Caco-2 (cell line): ENCODE data around the gene ADGRE1. TPM values are rescaled to one million over a fixed set of nuclear protein-coding genes. Genes with fewer than 3 reads are reported as not detected.

Source experiments
- Bru-seq: library from RNA; stranded (reverse); fragments of 400-500 nt; gene quantifications from one replicate; lab custom pipeline; 2021; lab: Mats Ljungman, UMichigan
- BruChase-seq, 2 experiments: library from RNA; stranded (reverse); fragments of 400-500 nt; gene quantifications; one replicate each; lab custom pipeline; 2021; lab: Mats Ljungman, UMichigan
- BruUV-seq: library from RNA; stranded (reverse); fragments of 400-500 nt; replicated peaks from 2 replicates; lab custom pipeline; 2021; lab: Mats Ljungman, UMichigan
- CTCF ChIA-PET: fragments of 300-600 bp; sonication (Branson Sonifier 250); formaldehyde crosslinking; loops from one replicate; lab custom pipeline; 2022; ENCODE audit warnings: antibody characterized with exemption; lab: Charles Lee
- POLR2A ChIA-PET: fragments of 300-600 bp; sonication (Branson Sonifier 250); formaldehyde crosslinking; loops from one replicate; lab custom pipeline; 2022; ENCODE audit warnings: antibody characterized with exemption; lab: Charles Lee
- DNase-seq, 2 experiments: peaks; one replicate each; pipeline versions ENCODE4 v3.0.0 to v3.0.0-alpha.2; 2020 to 2022
- H3K27me3 ChIP-seq: replicated peaks from 2 replicates; pipeline ENCODE4 v1.6.0; 2011; ENCODE audit warnings: low read length; ENCODE audit not compliant: control insufficient read depth, insufficient read depth
- H3K36me3 ChIP-seq: 2 replicates; pipeline ENCODE4 v1.5.1; 2011; ENCODE audit warnings: low read length; ENCODE audit not compliant: control insufficient read depth, insufficient read depth
- H3K4me1 ChIP-seq: fragments of 250-450 bp; sonication (Bioruptor Pico); 2 replicates; pipeline ENCODE4 v1.5.1; 2020; ENCODE audit warnings: mild to moderate bottlenecking
- H3K4me3 ChIP-seq: 2 replicates; pipeline ENCODE4 v1.5.1; 2011; ENCODE audit warnings: low read depth, mild to moderate bottlenecking, control low read depth, low read length
- H3K9me3 ChIP-seq: fragments of 250-450 bp; sonication (Bioruptor Pico); 2 replicates; pipeline ENCODE4 v1.5.1; 2020; ENCODE audit warnings: mild to moderate bottlenecking, moderate library complexity
- H3K27ac Mint-ChIP-seq: one replicate; pipeline ENCODE4 v1.8.0; 2022; ENCODE audit warnings: mixed read lengths; ENCODE audit not compliant: unreplicated experiment
- H3K27me3 Mint-ChIP-seq: one replicate; pipeline ENCODE4 v1.8.0; 2022; ENCODE audit warnings: mixed read lengths; ENCODE audit not compliant: insufficient read depth, unreplicated experiment
- H3K36me3 Mint-ChIP-seq: one replicate; pipeline ENCODE4 v1.8.0; 2022; ENCODE audit warnings: mild to moderate bottlenecking, mixed read lengths; ENCODE audit not compliant: insufficient read depth, unreplicated experiment
- H3K4me1 Mint-ChIP-seq: one replicate; pipeline ENCODE4 v1.8.0; 2022; ENCODE audit warnings: low read depth, mixed read lengths; ENCODE audit not compliant: unreplicated experiment
- H3K4me3 Mint-ChIP-seq: one replicate; pipeline ENCODE4 v1.8.0; 2022; ENCODE audit warnings: mild to moderate bottlenecking, moderate library complexity, mixed read lengths; ENCODE audit not compliant: unreplicated experiment
- H3K9me3 Mint-ChIP-seq: one replicate; pipeline ENCODE4 v1.8.0; 2022; ENCODE audit warnings: mixed read lengths; ENCODE audit not compliant: unreplicated experiment
- intact Hi-C: fragments of 100-400 bp; cut with micrococcal nuclease; formaldehyde crosslinking; loops from one replicate; pipeline ENCODE4 v1.10.0; 2022; ENCODE audit not compliant: unreplicated experiment
- long read RNA-seq: library from polyadenylated mRNA; stranded (forward); transcript quantifications from one replicate; pipeline ENCODE4 v2.0.0, GENCODE V29; 2022
- total RNA-seq: library from RNA; stranded (reverse); gene quantifications from 2 replicates; pipeline ENCODE4 v1.2.3, GENCODE V29; 2022
- TF ChIP-seq, protein P1 (sequence below), 2 experiments: fragments of 200-600 bp in 1 of 2; IDR thresholded peaks; 1 replicate in 1 of 2; 2 replicates in 1 of 2; pipeline versions ENCODE4 v1.5.1 to v1.8.0; 2011 to 2022; ENCODE audit warnings: antibody characterized with exemption in 1 of 2, control low read depth in 1 of 2, inconsistent platforms in 1 of 2, low read depth in 1 of 2, low read length in 1 of 2, mild to moderate bottlenecking in 1 of 2, moderate library complexity in 1 of 2; ENCODE audit not compliant: insufficient read depth in 1 of 2, severe bottlenecking in 1 of 2, unreplicated experiment in 1 of 2

Gene ADGRE1, protein sequence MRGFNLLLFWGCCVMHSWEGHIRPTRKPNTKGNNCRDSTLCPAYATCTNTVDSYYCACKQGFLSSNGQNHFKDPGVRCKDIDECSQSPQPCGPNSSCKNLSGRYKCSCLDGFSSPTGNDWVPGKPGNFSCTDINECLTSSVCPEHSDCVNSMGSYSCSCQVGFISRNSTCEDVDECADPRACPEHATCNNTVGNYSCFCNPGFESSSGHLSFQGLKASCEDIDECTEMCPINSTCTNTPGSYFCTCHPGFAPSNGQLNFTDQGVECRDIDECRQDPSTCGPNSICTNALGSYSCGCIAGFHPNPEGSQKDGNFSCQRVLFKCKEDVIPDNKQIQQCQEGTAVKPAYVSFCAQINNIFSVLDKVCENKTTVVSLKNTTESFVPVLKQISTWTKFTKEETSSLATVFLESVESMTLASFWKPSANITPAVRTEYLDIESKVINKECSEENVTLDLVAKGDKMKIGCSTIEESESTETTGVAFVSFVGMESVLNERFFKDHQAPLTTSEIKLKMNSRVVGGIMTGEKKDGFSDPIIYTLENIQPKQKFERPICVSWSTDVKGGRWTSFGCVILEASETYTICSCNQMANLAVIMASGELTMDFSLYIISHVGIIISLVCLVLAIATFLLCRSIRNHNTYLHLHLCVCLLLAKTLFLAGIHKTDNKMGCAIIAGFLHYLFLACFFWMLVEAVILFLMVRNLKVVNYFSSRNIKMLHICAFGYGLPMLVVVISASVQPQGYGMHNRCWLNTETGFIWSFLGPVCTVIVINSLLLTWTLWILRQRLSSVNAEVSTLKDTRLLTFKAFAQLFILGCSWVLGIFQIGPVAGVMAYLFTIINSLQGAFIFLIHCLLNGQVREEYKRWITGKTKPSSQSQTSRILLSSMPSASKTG
- total RNA-seq (not detected in 2 replicates), Bru-seq, nascent RNA (not detected), BruChase-seq, experiment 1, labeled RNA remaining after a 2-hour chase (not detected), BruChase-seq, experiment 2, labeled RNA remaining after a 6-hour chase (not detected)
- long read RNA-seq: 0 reads

DNA sequence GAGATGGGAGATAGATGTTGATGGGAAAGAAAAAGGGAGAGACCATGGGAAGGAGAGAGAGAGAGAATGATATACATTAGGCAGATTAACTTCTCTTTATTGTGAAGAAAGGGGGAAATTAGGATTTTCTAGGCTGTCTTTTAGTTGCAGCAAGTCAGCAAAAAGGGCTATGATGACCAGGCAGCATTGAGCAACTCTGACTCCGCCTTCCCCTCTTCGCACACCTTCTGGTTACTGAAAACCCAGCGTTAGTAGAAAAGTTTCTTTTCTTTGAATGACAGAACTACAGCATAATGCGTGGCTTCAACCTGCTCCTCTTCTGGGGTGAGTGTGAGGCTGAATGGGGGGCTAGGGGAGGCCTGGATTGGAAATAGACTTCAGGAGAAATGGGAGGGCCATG, at the start of gene ADGRE1:
ADGRE1 (plus strand) TSS at position 264 of the 400 bp plus-strand sequence; CDS start at position 294, 30 bp downstream.
- Mint-ChIP-seq H3K27ac (no peak within 1 kb of the TSS), H3K9me3 (peaks cover 11% of the 10 kb centered on the region), H3K27me3 (peaks cover 10% of the 10 kb centered on the region), H3K4me1 (no peaks in the 10 kb centered on the region), H3K36me3 (peaks cover 5% of the 10 kb centered on the region), H3K4me3 (no peak within 1 kb of the TSS)
- Histone ChIP-seq H3K27me3 (no peaks in the 10 kb centered on the region), H3K4me1 (no peaks in the 10 kb centered on the region), H3K9me3 (no peaks in the 10 kb centered on the region), H3K36me3 (no peaks in the 10 kb centered on the region), H3K4me3 (no peak within 1 kb of the TSS)
- POLR2A ChIA-PET: no interaction called here
- TF ChIP-seq, protein P1, sequence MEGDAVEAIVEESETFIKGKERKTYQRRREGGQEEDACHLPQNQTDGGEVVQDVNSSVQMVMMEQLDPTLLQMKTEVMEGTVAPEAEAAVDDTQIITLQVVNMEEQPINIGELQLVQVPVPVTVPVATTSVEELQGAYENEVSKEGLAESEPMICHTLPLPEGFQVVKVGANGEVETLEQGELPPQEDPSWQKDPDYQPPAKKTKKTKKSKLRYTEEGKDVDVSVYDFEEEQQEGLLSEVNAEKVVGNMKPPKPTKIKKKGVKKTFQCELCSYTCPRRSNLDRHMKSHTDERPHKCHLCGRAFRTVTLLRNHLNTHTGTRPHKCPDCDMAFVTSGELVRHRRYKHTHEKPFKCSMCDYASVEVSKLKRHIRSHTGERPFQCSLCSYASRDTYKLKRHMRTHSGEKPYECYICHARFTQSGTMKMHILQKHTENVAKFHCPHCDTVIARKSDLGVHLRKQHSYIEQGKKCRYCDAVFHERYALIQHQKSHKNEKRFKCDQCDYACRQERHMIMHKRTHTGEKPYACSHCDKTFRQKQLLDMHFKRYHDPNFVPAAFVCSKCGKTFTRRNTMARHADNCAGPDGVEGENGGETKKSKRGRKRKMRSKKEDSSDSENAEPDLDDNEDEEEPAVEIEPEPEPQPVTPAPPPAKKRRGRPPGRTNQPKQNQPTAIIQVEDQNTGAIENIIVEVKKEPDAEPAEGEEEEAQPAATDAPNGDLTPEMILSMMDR (IDR thresholded peaks at IDR 0.05; ENCODE audit: insufficient read depth in 1 of 2, low read depth in 1 of 2, low read length in 1 of 2, severe bottlenecking in 1 of 2, unreplicated experiment in 1 of 2): no peak
- CTCF ChIA-PET: no interaction called here
- BruUV-seq: no TSS peak
- intact Hi-C loops: no loop called here
- DNase-seq: no peak

DNA sequence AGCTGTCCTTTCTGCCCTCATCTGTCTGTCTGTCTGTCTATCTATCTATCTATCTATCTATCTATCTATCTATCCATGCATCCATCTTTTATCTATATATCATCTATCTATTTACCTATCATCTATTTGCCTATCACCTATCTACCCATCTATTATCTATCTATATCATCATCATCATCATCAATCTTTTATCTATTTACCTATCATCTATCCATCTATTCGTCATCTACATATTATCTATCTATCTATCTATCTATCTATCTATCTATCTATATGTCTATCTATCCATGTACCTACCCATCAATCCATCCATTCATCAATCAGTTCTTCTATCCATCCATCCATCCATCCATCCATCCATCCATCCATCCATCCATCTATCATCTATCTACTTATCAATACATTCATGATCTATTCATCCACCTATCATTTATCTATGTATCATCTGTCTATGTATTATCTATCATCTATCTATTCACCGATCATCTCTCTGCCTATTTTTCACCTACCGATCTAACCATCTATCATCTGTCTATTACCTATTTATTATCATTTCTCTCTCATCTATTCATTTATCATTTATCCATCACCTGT, 49.2 kb upstream of the ADGRE1 start:
- Histone ChIP-seq H3K27me3 (no peaks in the 10 kb centered on the region), H3K4me1 (no peaks in the 10 kb centered on the region), H3K36me3 (no peaks in the 10 kb centered on the region), H3K9me3 (no peaks in the 10 kb centered on the region), H3K4me3 (no peak overlapping the region)
- DNase-seq: no peak
- Mint-ChIP-seq H3K4me3 (no peak overlapping the region), H3K27ac (no peak overlapping the region), H3K27me3 (peaks cover 10% of the 10 kb centered on the region), H3K4me1 (no peaks in the 10 kb centered on the region), H3K36me3 (no peaks in the 10 kb centered on the region), H3K9me3 (no peaks in the 10 kb centered on the region)
- POLR2A ChIA-PET: no interaction called here
- intact Hi-C loops: no loop called here
- TF ChIP-seq, protein P1 (IDR thresholded peaks at IDR 0.05; ENCODE audit: insufficient read depth in 1 of 2, low read depth in 1 of 2, low read length in 1 of 2, severe bottlenecking in 1 of 2, unreplicated experiment in 1 of 2): no peak
- no TSS peak for BruUV-seq
- CTCF ChIA-PET: no interaction called here
